KMS-11 (cell line): ENCODE measurements around the gene SIRPB1.

Experiments used
- H2AFZ ChIP-seq: fragments of 200-600 bp; sonication (generic); 2 replicates; pipeline ENCODE4 v1.6.1; 2016; ENCODE audit warnings: antibody characterized with exemption, mixed run types, low read depth
- H3K27ac ChIP-seq: fragments of 200-600 bp; sonication (generic); 2 replicates; pipeline ENCODE4 v1.6.1; 2016; ENCODE audit warnings: mild to moderate bottlenecking, mixed run types
- H3K27me3 ChIP-seq: fragments of 200-600 bp; sonication (generic); 2 replicates; pipeline ENCODE4 v1.6.1; 2017; ENCODE audit warnings: mild to moderate bottlenecking, low read depth, mixed run types, moderate library complexity; ENCODE audit not compliant: insufficient read depth
- H3K36me3 ChIP-seq: fragments of 200-600 bp; sonication (generic); 2 replicates; pipeline ENCODE4 v1.6.1; 2017; ENCODE audit warnings: mild to moderate bottlenecking, mixed run types; ENCODE audit not compliant: insufficient read depth
- H3K4me1 ChIP-seq: fragments of 200-600 bp; sonication (generic); 2 replicates; pipeline ENCODE4 v1.6.1; 2016; ENCODE audit warnings: mild to moderate bottlenecking, low read depth, mixed run types; ENCODE audit not compliant: poor library complexity, severe bottlenecking
- H3K4me2 ChIP-seq: fragments of 200-600 bp; sonication (generic); 2 replicates; pipeline ENCODE4 v1.7.0; 2016; ENCODE audit warnings: mild to moderate bottlenecking, mixed run types
- H3K4me3 ChIP-seq: fragments of 200-600 bp; sonication (generic); IDR thresholded peaks from 2 replicates; pipeline ENCODE4 v1.6.1; 2017; ENCODE audit warnings: low read depth, low read length, mixed read lengths; ENCODE audit not compliant: insufficient read depth
- H3K79me2 ChIP-seq: fragments of 200-600 bp; sonication (generic); 2 replicates; pipeline ENCODE4 v1.6.1; 2016; ENCODE audit warnings: low read depth, mixed run types; ENCODE audit not compliant: insufficient read depth
- H3K9ac ChIP-seq: fragments of 200-600 bp; sonication (generic); 2 replicates; pipeline ENCODE4 v1.6.1; 2016; ENCODE audit warnings: mild to moderate bottlenecking, mixed run types
- H4K20me1 ChIP-seq: fragments of 200-600 bp; sonication (generic); 2 replicates; pipeline ENCODE4 v1.6.1; 2016; ENCODE audit warnings: mild to moderate bottlenecking, mixed run types; ENCODE audit not compliant: insufficient read depth
- TF ChIP-seq, protein P1 (sequence below): fragments of 200-600 bp; sonication (generic); conservative IDR thresholded peaks from 2 replicates; pipeline ENCODE4 v1.6.1; 2017; ENCODE audit warnings: low read depth, mild to moderate bottlenecking, antibody characterized with exemption, low read length, moderate library complexity, mixed read lengths

Gene SIRPB1

DNA sequence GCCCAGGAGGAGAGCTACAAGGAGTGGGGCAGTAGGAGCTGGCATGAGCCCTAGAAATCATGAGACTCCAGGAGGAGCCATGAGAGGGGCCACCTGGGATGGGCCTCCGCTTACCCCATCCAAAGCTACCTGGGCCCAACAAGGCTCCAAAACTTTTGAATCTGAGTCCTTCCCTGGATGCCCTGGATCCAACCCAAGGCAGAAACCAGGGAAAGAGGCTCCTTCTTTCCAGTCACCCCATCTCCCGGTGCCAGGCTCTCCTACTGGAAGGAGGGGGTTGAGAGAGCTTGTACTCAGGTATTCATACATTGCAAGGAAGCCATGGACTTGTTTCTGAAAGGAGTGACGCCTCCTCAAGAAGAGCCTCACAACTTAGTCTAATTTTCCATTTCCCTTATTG, 45.5 kb upstream of the SIRPB1 start:
- Histone ChIP-seq H3K4me2 (no peak overlapping the region), H3K4me3 (no peak overlapping the region), H3K9ac (no peak overlapping the region), H3K79me2 (no peaks in the 10 kb centered on the region), H2AFZ (no peak overlapping the region), H3K36me3 (no peaks in the 10 kb centered on the region), H3K27me3 (no peaks in the 10 kb centered on the region), H4K20me1 (no peaks in the 10 kb centered on the region), H3K27ac (no peak overlapping the region), H3K4me1 (no peaks in the 10 kb centered on the region)
- TF ChIP-seq, protein P1, sequence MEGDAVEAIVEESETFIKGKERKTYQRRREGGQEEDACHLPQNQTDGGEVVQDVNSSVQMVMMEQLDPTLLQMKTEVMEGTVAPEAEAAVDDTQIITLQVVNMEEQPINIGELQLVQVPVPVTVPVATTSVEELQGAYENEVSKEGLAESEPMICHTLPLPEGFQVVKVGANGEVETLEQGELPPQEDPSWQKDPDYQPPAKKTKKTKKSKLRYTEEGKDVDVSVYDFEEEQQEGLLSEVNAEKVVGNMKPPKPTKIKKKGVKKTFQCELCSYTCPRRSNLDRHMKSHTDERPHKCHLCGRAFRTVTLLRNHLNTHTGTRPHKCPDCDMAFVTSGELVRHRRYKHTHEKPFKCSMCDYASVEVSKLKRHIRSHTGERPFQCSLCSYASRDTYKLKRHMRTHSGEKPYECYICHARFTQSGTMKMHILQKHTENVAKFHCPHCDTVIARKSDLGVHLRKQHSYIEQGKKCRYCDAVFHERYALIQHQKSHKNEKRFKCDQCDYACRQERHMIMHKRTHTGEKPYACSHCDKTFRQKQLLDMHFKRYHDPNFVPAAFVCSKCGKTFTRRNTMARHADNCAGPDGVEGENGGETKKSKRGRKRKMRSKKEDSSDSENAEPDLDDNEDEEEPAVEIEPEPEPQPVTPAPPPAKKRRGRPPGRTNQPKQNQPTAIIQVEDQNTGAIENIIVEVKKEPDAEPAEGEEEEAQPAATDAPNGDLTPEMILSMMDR: no peak

DNA sequence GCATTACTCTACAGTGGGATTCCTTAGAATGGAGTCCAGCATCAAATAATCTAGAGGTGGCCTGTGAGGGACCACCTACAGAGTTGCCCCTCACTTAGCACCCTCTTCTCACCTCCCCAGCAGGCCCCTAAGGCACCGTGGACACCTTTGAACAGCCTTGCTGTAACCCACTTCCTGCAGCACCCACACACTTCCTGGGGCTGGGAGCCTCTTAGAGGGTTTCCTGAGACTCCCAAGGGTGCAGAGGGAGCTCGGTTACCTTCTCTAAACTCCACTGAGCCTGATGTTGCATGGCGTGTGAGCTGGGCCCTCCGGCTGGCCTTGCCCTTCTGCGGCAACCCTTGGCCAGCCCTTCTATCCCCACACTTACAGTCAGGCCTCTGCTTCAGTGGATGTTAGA, 45.1 kb upstream of the SIRPB1 start:
- Histone ChIP-seq H2AFZ (no peak overlapping the region), H3K79me2 (no peaks in the 10 kb centered on the region), H3K4me2 (no peak overlapping the region), H3K9ac (no peak overlapping the region), H3K4me3 (no peak overlapping the region), H3K4me1 (no peaks in the 10 kb centered on the region), H3K36me3 (no peaks in the 10 kb centered on the region), H4K20me1 (no peaks in the 10 kb centered on the region), H3K27ac (no peak overlapping the region), H3K27me3 (no peaks in the 10 kb centered on the region)
- TF ChIP-seq, protein P1: no peak

- H4K20me1 ChIP-seq: no peaks in the 10 kb centered on the region
- H3K27ac ChIP-seq: no peak overlapping the region
- no peak overlapping the region for H3K9ac ChIP-seq
- H3K4me3 ChIP-seq: no peak overlapping the region
- TF ChIP-seq, protein P1: no peak
- H3K4me1 ChIP-seq: no peaks in the 10 kb centered on the region
- H3K27me3 ChIP-seq: no peaks in the 10 kb centered on the region
- H3K4me2 ChIP-seq: no peak overlapping the region
- no peaks in the 10 kb centered on the region for H3K79me2 ChIP-seq
- no peak overlapping the region for H2AFZ ChIP-seq
- H3K36me3 ChIP-seq: no peaks in the 10 kb centered on the region
Measured at GRCh38 chr20:1663917-1664316, 44.1 kb upstream of the SIRPB1 start.

DNA sequence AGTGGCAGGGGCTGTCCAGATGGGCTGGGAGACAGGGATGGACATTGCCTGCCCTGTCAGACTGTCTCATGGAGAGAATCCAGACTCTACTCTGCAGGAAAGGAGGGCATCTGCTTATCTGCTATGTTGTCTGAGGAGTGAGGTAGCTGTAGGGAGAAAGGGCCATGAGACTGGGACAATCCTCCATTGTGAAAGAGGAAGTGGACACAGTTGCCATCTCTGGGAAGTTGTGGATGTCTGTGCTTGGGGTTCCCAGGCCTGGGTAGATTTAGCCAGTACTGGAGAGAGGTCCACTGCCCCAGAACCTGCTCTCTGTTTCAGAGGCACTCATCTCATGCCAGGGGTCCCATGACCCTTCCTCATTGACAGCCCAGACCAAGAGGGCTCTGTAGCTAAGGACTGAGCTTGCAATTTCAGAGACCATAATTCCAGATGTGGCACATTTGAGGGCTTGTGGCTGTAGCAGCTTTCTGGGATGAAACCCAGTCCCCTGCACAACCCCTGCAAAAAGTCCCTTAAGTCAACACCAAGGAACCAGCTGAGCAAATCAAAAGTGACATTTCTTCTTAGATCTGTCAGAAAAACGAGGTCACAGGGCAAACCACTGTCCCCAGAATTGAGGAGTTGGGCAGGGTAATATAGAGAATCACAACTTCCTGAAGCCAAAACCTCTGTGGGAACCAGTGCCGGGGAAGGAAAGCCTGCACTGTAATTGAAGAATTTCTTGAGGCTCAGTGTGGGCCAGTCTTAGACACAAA, 41.9 kb upstream of the SIRPB1 start:
- Histone ChIP-seq H3K4me2 (no peak overlapping the region), H3K4me1 (no peaks in the 10 kb centered on the region), H3K27me3 (no peaks in the 10 kb centered on the region), H3K9ac (no peak overlapping the region), H3K79me2 (no peaks in the 10 kb centered on the region), H3K27ac (no peak overlapping the region), H4K20me1 (no peaks in the 10 kb centered on the region), H3K4me3 (no peak overlapping the region), H2AFZ (no peak overlapping the region), H3K36me3 (no peaks in the 10 kb centered on the region)
- TF ChIP-seq, protein P1: no peak
